H1 (cell line): Measurements from ENCODE around the gene SEZ6. TPM values are rescaled to one million over a fixed set of nuclear protein-coding genes. Genes with fewer than 3 reads are reported as not detected.
A peak's percentile ranks its signal among the peaks of the same experiment; 100 is the strongest.

ENCODE experiments used
- CTCF ChIA-PET: fragments of 300-600 bp; sonication (Branson Sonifier 250); formaldehyde crosslinking; loops from one replicate; lab custom pipeline; 2021; ENCODE audit not compliant: partially characterized antibody; lab: Charles Lee
- POLR2A ChIA-PET: fragments of 300-600 bp; sonication (Branson Sonifier 250); formaldehyde crosslinking; loops from one replicate; lab custom pipeline; 2021; ENCODE audit warnings: inconsistent platforms; ENCODE audit not compliant: partially characterized antibody; lab: Charles Lee
- DNase-seq, 2 experiments: peaks; one replicate each; pipeline versions ENCODE4 v3.0.0 to v3.0.0-alpha.2; 2010 to 2022; ENCODE audit warnings: low spot score in 2 of 2, low read depth in 1 of 2, mixed read lengths in 1 of 2
- FAIRE-seq: peaks from 2 replicates; lab custom pipeline; 2011; peaks lifted over from hg19 to GRCh38; lab: Jason Lieb, UNC
- H2AFZ ChIP-seq: 2 replicates; pipeline ENCODE4 v1.8.1; 2012; ENCODE audit warnings: low read length, inconsistent platforms
- H2AK5ac ChIP-seq: 2 replicates; pipeline ENCODE4 v1.6.1; 2013; ENCODE audit warnings: low read depth, low read length
- H2BK120ac ChIP-seq: replicated peaks from 2 replicates; pipeline ENCODE3; 2013; ENCODE audit warnings: low read depth, low read length, inconsistent platforms
- H2BK12ac ChIP-seq: 2 replicates; pipeline ENCODE4 v1.6.1; 2013; ENCODE audit warnings: low read depth, low read length
- H2BK15ac ChIP-seq: 2 replicates; pipeline ENCODE4 v1.6.1; 2013; ENCODE audit warnings: low read length
- H2BK20ac ChIP-seq: 2 replicates; pipeline ENCODE4 v1.6.1; 2013; ENCODE audit warnings: low read length
- H2BK5ac ChIP-seq: 2 replicates; pipeline ENCODE4 v1.6.1; 2013; ENCODE audit warnings: low read depth, low read length
- H3K14ac ChIP-seq: 2 replicates; pipeline ENCODE4 v1.6.1; 2013; ENCODE audit warnings: inconsistent platforms; ENCODE audit not compliant: insufficient read length
- H3K18ac ChIP-seq: 2 replicates; pipeline ENCODE4 v1.6.1; 2013; ENCODE audit warnings: low read length; ENCODE audit errors: extremely low read depth
- H3K23ac ChIP-seq: 2 replicates; pipeline ENCODE4 v1.6.1; 2013; ENCODE audit warnings: inconsistent platforms; ENCODE audit not compliant: insufficient read length
- H3K23me2 ChIP-seq: 2 replicates; pipeline ENCODE4 v1.6.1; 2013; ENCODE audit warnings: low read depth, low read length
- H3K27ac ChIP-seq: 2 replicates; pipeline ENCODE4 v1.6.1; 2011; ENCODE audit warnings: low read depth, low read length, inconsistent platforms
- H3K27me3 ChIP-seq, 4 experiments: replicated peaks in 1 of 4; 1 replicate in 1 of 4; 2 replicates in 3 of 4; pipeline versions ENCODE4 v1.6.1 to v1.8.1; 2011 to 2013; ENCODE audit warnings: low read length in 3 of 4, mild to moderate bottlenecking in 3 of 4, inconsistent platforms in 2 of 4, mixed read lengths in 2 of 4, moderate library complexity in 1 of 4; ENCODE audit not compliant: control insufficient read depth in 3 of 4, insufficient read depth in 3 of 4; ENCODE audit errors: extremely low read depth in 1 of 4
- H3K36me3 ChIP-seq, 4 experiments: 2 replicates each; pipeline versions ENCODE4 v1.6.1 to v1.8.1; 2011 to 2013; ENCODE audit warnings: mild to moderate bottlenecking in 4 of 4, low read length in 3 of 4, moderate library complexity in 2 of 4, control low read depth in 1 of 4, inconsistent platforms in 1 of 4; ENCODE audit not compliant: insufficient read depth in 4 of 4, control insufficient read depth in 2 of 4
- H3K4ac ChIP-seq: replicated peaks from 2 replicates; pipeline ENCODE3; 2013; ENCODE audit warnings: low read length, low read depth, mixed read lengths, inconsistent platforms; ENCODE audit not compliant: insufficient read length
- H3K4me1 ChIP-seq, 4 experiments: replicated peaks in 1 of 4; 1 replicate in 1 of 4; 2 replicates in 3 of 4; pipeline versions ENCODE4 v1.6.1 to v1.8.1; 2011 to 2013; ENCODE audit warnings: low read length in 3 of 4, inconsistent platforms in 2 of 4, mixed read lengths in 1 of 4; ENCODE audit not compliant: insufficient read depth in 4 of 4, control insufficient read depth in 3 of 4
- H3K4me2 ChIP-seq, 2 experiments: 2 replicates each; pipeline versions ENCODE4 v1.6.1 to v1.8.1; 2011 to 2013; ENCODE audit warnings: low read depth in 2 of 2, low read length in 2 of 2, control low read depth in 1 of 2, inconsistent platforms in 1 of 2, mild to moderate bottlenecking in 1 of 2; ENCODE audit not compliant: insufficient read depth in 1 of 2
- H3K4me3 ChIP-seq, 4 experiments: fragments of 200-600, 300-600 bp in 1 of 4; sonication (generic), shearing (Covaris generic), sonication (Bioruptor Twin) in 1 of 4; 2 replicates each; pipeline versions ENCODE4 v1.5.1 to v1.8.1; 2011 to 2016; ENCODE audit warnings: low read length in 4 of 4, low read depth in 3 of 4, control low read depth in 2 of 4, inconsistent platforms in 2 of 4, mild to moderate bottlenecking in 2 of 4, mixed read lengths in 1 of 4, moderate library complexity in 1 of 4; ENCODE audit not compliant: insufficient read depth in 2 of 4; ENCODE audit errors: extremely low read depth in 1 of 4
- H3K56ac ChIP-seq: replicated peaks from 2 replicates; pipeline ENCODE3; 2013; ENCODE audit warnings: low read depth, mild to moderate bottlenecking, mixed read lengths, low read length, inconsistent platforms; ENCODE audit not compliant: insufficient read length
- H3K79me1 ChIP-seq: 2 replicates; pipeline ENCODE4 v1.6.1; 2013; ENCODE audit warnings: low read depth, low read length, control low read depth
- H3K79me2 ChIP-seq, 2 experiments: 2 replicates each; pipeline versions ENCODE4 v1.6.1 to v1.8.1; 2012 to 2013; ENCODE audit warnings: low read length in 2 of 2, mild to moderate bottlenecking in 2 of 2, inconsistent platforms in 1 of 2; ENCODE audit not compliant: insufficient read depth in 2 of 2, control insufficient read depth in 1 of 2
- H3K9ac ChIP-seq, 4 experiments: replicated peaks in 1 of 4; 1 replicate in 1 of 4; 2 replicates in 3 of 4; pipeline versions ENCODE4 v1.6.1 to v1.8.1; 2011 to 2013; ENCODE audit warnings: low read depth in 3 of 4, low read length in 3 of 4, control low read depth in 2 of 4, mild to moderate bottlenecking in 2 of 4, moderate library complexity in 2 of 4, inconsistent platforms in 1 of 4; ENCODE audit errors: extremely low read depth in 1 of 4
- H3K9me3 ChIP-seq, 2 experiments: 2 replicates each; pipeline versions ENCODE4 v1.6.1 to v1.8.1; 2012 to 2013; ENCODE audit warnings: mild to moderate bottlenecking in 2 of 2, moderate library complexity in 2 of 2, control low read depth in 1 of 2, inconsistent platforms in 1 of 2, low read depth in 1 of 2, low read length in 1 of 2, mixed read lengths in 1 of 2; ENCODE audit not compliant: insufficient read depth in 2 of 2
- H4K20me1 ChIP-seq, 2 experiments: replicated peaks in 1 of 2; 2 replicates each; pipeline versions ENCODE3 to v1.8.1; 2011 to 2013; ENCODE audit warnings: inconsistent platforms in 2 of 2, low read length in 2 of 2, mild to moderate bottlenecking in 1 of 2; ENCODE audit not compliant: insufficient read depth in 2 of 2, control insufficient read depth in 1 of 2
- H4K5ac ChIP-seq: 2 replicates; pipeline ENCODE4 v1.6.1; 2013; ENCODE audit warnings: low read length, low read depth, mixed read lengths, inconsistent platforms; ENCODE audit not compliant: insufficient read length
- H4K8ac ChIP-seq: 2 replicates; pipeline ENCODE4 v1.8.0; 2013; ENCODE audit warnings: mild to moderate bottlenecking, moderate library complexity, low read length, inconsistent platforms; ENCODE audit not compliant: insufficient read depth; ENCODE audit errors: extremely low read depth
- H4K91ac ChIP-seq: replicated peaks from 2 replicates; pipeline ENCODE3; 2013; ENCODE audit warnings: low read length, mixed read lengths, inconsistent platforms; ENCODE audit not compliant: insufficient read length
- FOSL1 ChIP-seq: IDR thresholded peaks from 2 replicates; pipeline ENCODE4 v1.6.1; 2011; ENCODE audit warnings: mild to moderate bottlenecking, low read depth, low read length, moderate library complexity; ENCODE audit not compliant: insufficient read depth
- KDM5A ChIP-seq: fragments of 200-600 bp; IDR thresholded peaks from 2 replicates; pipeline ENCODE4 v1.7.1; 2012; ENCODE audit warnings: mild to moderate bottlenecking, low read length, inconsistent platforms, mixed read lengths
- NANOG ChIP-seq: IDR thresholded peaks from 2 replicates; pipeline ENCODE4 v1.6.1; 2011; ENCODE audit warnings: low read length, low read depth, mild to moderate bottlenecking, inconsistent platforms; ENCODE audit not compliant: insufficient read depth, poor library complexity, severe bottlenecking
- RFX5 ChIP-seq: IDR thresholded peaks from 2 replicates; pipeline ENCODE4 v1.6.1; 2011; ENCODE audit warnings: low read depth, low read length, improper control_type of control experiment, borderline replicate concordance
- WGBS, 2 experiments: shearing (Covaris generic) in 1 of 2; methylation state at CpG; one replicate each; pipeline versions ENCODE4 v1.1.6 to v1.1.7; 2013 to 2015; ENCODE audit warnings: low lambda C conversion rate in 2 of 2, mixed read lengths in 2 of 2, inconsistent platforms in 1 of 2, low coverage in 1 of 2, missing lambda C conversion rate in 1 of 2; ENCODE audit not compliant: insufficient replicate concordance in 2 of 2, insufficient coverage in 1 of 2, insufficient read length in 1 of 2; ENCODE audit errors: extremely low coverage in 1 of 2, missing lambda C conversion rate in 1 of 2; 5-methylcytosine and 5-hydroxymethylcytosine counted together
- polyA plus RNA-seq, 7 experiments: library from polyadenylated mRNA; depleted of rRNA in 3 of 7; stranded (reverse) in 5 of 7; unstranded in 2 of 7; fragments of >200 nt in 5 of 7; fragments of 200-250 nt in 2 of 7; gene quantifications; 1 replicate in 5 of 7; 2 replicates in 1 of 7; 4 replicates in 1 of 7; pipeline versions ENCODE4 v1.2.1 to v1.2.3, GENCODE V29; 2011 to 2013; ENCODE audit warnings: missing spikeins in 2 of 7, mixed read lengths in 2 of 7
- total RNA-seq: library from RNA; stranded (reverse); fragmentation: NEBNext Ultra II Directional; extraction: Animal tissue kit (Norgen Biotek cat#: 25700); gene quantifications from 2 replicates; pipeline ENCODE4 v1.2.1, GENCODE V29; 2021
- TF ChIP-seq, protein P1 (sequence below): IDR thresholded peaks from 2 replicates; pipeline ENCODE4 v1.6.1; 2011; ENCODE audit warnings: low read depth, mild to moderate bottlenecking, low read length; ENCODE audit not compliant: insufficient read depth

SEZ6 gene
- total and polyA plus RNA-seq, 2 of the 8 experiments (the other 6 are each of a cell fraction or from before 2014, with no cell fraction given), result 6.9 to 16.1 TPM

DNA sequence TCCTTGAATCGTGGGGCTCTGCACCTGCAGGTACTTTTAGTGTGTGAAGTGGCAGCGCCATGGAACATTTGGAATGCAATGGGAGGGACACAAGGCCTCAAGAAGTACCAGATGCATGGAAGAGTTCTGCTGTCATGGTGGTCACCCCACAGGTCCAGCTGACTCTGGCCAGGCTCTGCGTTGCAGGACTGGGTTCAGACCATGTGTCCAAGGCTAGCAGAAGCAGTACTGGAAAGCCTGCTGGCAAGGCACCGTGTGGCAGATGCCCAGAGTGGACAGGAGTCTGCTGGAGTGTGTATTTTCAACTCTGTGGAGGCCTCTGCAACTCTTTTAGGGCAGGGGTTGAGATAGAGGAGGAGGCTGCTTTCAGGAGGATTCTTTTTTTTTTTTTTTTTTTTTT, 39.2 kb upstream of the SEZ6 start:
- Histone ChIP-seq H4K5ac (no peak overlapping the region), H3K27ac (no peak overlapping the region), H3K23ac (no peak overlapping the region), H3K4me2 (no peak overlapping the region), H3K4me1 (peaks cover 7 to 28% (median 15%) of the 10 kb centered on the region in 4 experiments), H3K14ac (no peak overlapping the region), H3K36me3 (peaks cover 0 to 19% (median 1%) of the 10 kb centered on the region in 4 experiments; a peak in 3 of 8 replicates), H3K56ac (no peak overlapping the region), H3K9me3 (no peaks in the 10 kb centered on the region), H2AK5ac (peak overlapping the region; percentile 68), H3K79me2 (peaks cover 0 to 6% of the 10 kb centered on the region in 2 experiments; a peak in 1 of 4 replicates), H2BK20ac (0 out of 2 replicates have a peak overlapping the region, but pooled peaks have one; percentile 27), H3K9ac (no peak overlapping the region), H3K18ac (peak overlapping the region; percentile 7; the same call in 1 of the 2 replicates), H3K4me3 (no peak overlapping the region), H2BK12ac (peak overlapping the region; percentile 62; the same call in 1 of the 2 replicates), H4K20me1 (no peaks in the 10 kb centered on the region), H4K8ac (no peak overlapping the region; the same call in 1 of the 2 replicates), H3K27me3 (no peaks in the 10 kb centered on the region), H3K23me2 (peaks cover 4% of the 10 kb centered on the region; the same call in 1 of the 2 replicates), H2BK5ac (peak overlapping the region; percentile 16; the same call in 1 of the 2 replicates), H3K4ac (peak overlapping the region; percentile 3), H3K79me1 (0 out of 2 replicates have a peak, but pooled peaks cover 2% of the 10 kb centered on the region), H2BK15ac (0 out of 2 replicates have a peak overlapping the region, but pooled peaks have one; percentile 6), H2AFZ (no peak overlapping the region), H2BK120ac (no peak overlapping the region), H4K91ac (peak overlapping the region; percentile 56)
- no peak for DNase-seq
- CTCF ChIA-PET, result interaction anchor here (0.7 to 4.8 kb wide), 5 partner anchors 10 to 80 kb away, joined by 3 to 23 read pairs (median 6); no protein-coding TSS in a partner anchor
- no peak for TF ChIP-seq FOSL1
- no peak for TF ChIP-seq RFX5
- TF ChIP-seq, protein P1, sequence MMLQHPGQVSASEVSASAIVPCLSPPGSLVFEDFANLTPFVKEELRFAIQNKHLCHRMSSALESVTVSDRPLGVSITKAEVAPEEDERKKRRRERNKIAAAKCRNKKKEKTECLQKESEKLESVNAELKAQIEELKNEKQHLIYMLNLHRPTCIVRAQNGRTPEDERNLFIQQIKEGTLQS, result no peak
- no peak for TF ChIP-seq NANOG
- no peak for TF ChIP-seq KDM5A
- POLR2A ChIA-PET, result interaction anchor here (1.0 to 3.6 kb wide), 3 partner anchors 8 to 25 kb away, joined by 4 to 43 read pairs (median 7); no protein-coding TSS in a partner anchor
- no peak for FAIRE-seq
- WGBS, 2 experiments, result 96% methylated on average over 4 of the region's 4 CpGs; no CpG with 5 or more reads in 1 of the 2 experiments
